ENCODE results near the gene CTF1. TPM values are rescaled to one million over a fixed set of nuclear protein-coding genes. Genes with fewer than 3 reads are reported as not detected.

Gene CTF1
- polyA plus RNA-seq, 2 of the 4 experiments (the other 2 are of a cell fraction), result 0.23 to 0.44 TPM

DNA sequence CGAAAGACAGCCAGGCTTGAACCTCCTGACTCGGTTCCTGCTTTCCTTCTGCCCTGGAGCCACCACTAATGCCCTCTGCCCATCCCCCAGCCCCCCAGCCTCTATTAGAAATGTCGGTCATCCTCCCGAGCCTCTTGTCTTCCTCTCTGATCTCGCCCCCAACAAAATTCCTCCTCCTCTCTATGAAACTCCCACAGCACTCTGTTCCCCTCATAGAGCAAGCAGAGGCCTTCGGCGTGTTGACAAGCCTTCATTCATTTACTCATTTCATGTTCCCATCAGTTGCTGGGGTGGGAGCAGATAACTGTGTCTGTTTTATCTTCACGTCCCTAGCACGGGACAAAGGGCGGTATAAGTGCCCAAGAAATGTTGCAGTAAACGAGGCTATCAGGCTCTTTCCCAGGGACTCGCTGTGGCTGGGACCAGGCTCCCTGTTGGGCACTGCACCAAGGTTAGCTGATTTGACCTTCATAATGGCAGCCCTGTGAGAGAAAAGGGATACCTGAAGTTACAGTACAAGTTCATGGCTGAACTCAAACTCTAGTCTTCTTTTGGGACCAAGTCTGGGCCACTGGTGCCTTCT is 34.7 kb downstream of the CTF1 start:
- H3K4me3 ChIP-seq, result no peak overlapping the region
- WGBS (ENCODE audit: missing lambda C conversion rate), result 85% methylated on average over 12 of the region's 12 CpGs
- no peak for ATAC-seq
- TF ChIP-seq POLR2A (IDR thresholded peaks at IDR 0.05; ENCODE audit: low read length) (no peak), JUN (IDR thresholded peaks at IDR 0.05) (no peak), GATA3 (IDR thresholded peaks at IDR 0.05; ENCODE audit: borderline replicate concordance) (no peak), NPAS2 (CRISPR knock-in tag; IDR thresholded peaks at IDR 0.05; ENCODE audit: borderline replicate concordance) (no peak), ZC3H11A (IDR thresholded peaks at IDR 0.05) (no peak), ZSCAN20 (CRISPR knock-in tag; IDR thresholded peaks at IDR 0.05) (no peak)
- TF ChIP-seq, protein P1, sequence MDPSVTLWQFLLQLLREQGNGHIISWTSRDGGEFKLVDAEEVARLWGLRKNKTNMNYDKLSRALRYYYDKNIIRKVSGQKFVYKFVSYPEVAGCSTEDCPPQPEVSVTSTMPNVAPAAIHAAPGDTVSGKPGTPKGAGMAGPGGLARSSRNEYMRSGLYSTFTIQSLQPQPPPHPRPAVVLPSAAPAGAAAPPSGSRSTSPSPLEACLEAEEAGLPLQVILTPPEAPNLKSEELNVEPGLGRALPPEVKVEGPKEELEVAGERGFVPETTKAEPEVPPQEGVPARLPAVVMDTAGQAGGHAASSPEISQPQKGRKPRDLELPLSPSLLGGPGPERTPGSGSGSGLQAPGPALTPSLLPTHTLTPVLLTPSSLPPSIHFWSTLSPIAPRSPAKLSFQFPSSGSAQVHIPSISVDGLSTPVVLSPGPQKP (IDR thresholded peaks at IDR 0.05; ENCODE audit: low read depth, low read length), result no peak
- no peak for DNase-seq (ENCODE audit: low read depth in 1 of 2, low spot score in 1 of 2)
- peaks cover 6% of the 10 kb centered on the region; the same call in 2 of the 3 replicates for H3K4me1 ChIP-seq
- ChIA-PET CTCF (interaction anchor here (0.6 to 12.2 kb wide), 3 partner anchors 10 to 241 kb away, joined by 3 to 134 read pairs (median 3); no protein-coding TSS in a partner anchor), POLR2A (interaction anchor here (0.6 kb wide), 1 partner anchor 9 kb away, joined by 3 read pairs; no protein-coding TSS in a partner anchor)
- H3K9me3 ChIP-seq, result no peaks in the 10 kb centered on the region
- FAIRE-seq, result no peak
- H3K4me2 ChIP-seq, result no peak overlapping the region
- no peak overlapping the region for H3K27ac ChIP-seq

DNA sequence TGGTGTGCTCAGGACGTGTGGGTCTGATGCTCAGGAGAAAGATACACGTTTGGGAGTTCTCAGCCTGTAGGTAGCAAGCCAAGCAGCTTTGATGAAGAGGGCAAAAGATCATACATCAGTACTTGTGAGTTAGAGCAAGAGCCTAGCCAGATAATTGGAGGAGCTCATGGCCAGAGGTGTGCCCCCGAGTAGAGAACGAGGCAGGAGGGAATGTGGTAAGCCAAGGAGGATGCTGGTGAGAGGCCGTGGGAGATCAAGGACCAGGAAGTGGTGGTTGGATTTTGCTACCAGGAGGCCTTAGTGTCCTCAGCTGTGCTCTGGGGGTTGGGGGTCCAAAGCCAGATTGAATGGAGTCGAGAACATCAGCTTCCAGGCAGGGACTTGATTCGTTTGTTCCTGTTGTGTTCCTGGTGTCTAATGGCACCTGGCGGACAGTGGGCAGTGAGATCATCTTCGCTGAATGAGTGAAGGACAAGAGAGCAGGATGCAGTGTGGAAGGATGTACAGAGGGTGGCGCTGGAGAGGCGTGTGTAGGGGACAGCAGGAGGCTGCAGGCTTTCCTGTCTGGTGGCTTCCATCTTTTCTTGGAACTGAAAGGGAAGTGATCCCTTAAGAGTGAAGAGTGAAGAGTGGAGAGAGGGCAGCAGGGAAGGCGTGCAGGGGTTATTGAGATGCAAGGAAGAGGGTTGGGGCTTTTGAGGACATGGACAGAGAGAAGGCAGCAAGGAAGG is 38.6 kb downstream of the CTF1 start:
- H3K9me3 ChIP-seq, result no peaks in the 10 kb centered on the region
- ATAC-seq (peak; percentile 57 to 84; a peak in 4 of 6 replicates), FAIRE-seq (no peak), DNase-seq (ENCODE audit: low read depth in 1 of 2, low spot score in 1 of 2) (peak; percentile 45 to 72)
- TF ChIP-seq ZNF302 (CRISPR knock-in tag; IDR thresholded peaks at IDR 0.05) (no peak), PHF8 (IDR thresholded peaks at IDR 0.05; ENCODE audit: borderline replicate concordance, low read depth) (no peak), EP300 (IDR thresholded peaks at IDR 0.05) (no peak), NFE2L2 (conservative IDR thresholded peaks at IDR 0.05; ENCODE audit: low read length) (no peak), RAD21 (conservative IDR thresholded peaks at IDR 0.05 in 1 of 2, IDR thresholded peaks at IDR 0.05 in 1 of 2) (0 out of 5 replicates have a peak, but pooled peaks have one; percentile 15 to 22), ESRRA (IDR thresholded peaks at IDR 0.05; ENCODE audit: borderline replicate concordance, low read length) (no peak), HEYL (CRISPR knock-in tag; IDR thresholded peaks at IDR 0.05) (no peak), CEBPB (IDR thresholded peaks at IDR 0.05) (no peak), BHLHE40 (IDR thresholded peaks at IDR 0.05; ENCODE audit: low read depth, low read length) (no peak), NR3C1 (IDR thresholded peaks at IDR 0.05) (no peak), JUNB (IDR thresholded peaks at IDR 0.05) (no peak), POLR2AphosphoS2 (conservative IDR thresholded peaks at IDR 0.05; ENCODE audit: low read length) (no peak), EHMT2 (IDR thresholded peaks at IDR 0.05; ENCODE audit: low read depth) (no peak)
- TF ChIP-seq, protein P2, sequence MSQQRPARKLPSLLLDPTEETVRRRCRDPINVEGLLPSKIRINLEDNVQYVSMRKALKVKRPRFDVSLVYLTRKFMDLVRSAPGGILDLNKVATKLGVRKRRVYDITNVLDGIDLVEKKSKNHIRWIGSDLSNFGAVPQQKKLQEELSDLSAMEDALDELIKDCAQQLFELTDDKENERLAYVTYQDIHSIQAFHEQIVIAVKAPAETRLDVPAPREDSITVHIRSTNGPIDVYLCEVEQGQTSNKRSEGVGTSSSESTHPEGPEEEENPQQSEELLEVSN (IDR thresholded peaks at IDR 0.05; ENCODE audit: borderline replicate concordance, low read depth), result no peak
- TF ChIP-seq, protein P3, sequence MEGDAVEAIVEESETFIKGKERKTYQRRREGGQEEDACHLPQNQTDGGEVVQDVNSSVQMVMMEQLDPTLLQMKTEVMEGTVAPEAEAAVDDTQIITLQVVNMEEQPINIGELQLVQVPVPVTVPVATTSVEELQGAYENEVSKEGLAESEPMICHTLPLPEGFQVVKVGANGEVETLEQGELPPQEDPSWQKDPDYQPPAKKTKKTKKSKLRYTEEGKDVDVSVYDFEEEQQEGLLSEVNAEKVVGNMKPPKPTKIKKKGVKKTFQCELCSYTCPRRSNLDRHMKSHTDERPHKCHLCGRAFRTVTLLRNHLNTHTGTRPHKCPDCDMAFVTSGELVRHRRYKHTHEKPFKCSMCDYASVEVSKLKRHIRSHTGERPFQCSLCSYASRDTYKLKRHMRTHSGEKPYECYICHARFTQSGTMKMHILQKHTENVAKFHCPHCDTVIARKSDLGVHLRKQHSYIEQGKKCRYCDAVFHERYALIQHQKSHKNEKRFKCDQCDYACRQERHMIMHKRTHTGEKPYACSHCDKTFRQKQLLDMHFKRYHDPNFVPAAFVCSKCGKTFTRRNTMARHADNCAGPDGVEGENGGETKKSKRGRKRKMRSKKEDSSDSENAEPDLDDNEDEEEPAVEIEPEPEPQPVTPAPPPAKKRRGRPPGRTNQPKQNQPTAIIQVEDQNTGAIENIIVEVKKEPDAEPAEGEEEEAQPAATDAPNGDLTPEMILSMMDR (IDR thresholded peaks at IDR 0.05), result peak; percentile 40
- WGBS (ENCODE audit: missing lambda C conversion rate), result 63% methylated on average over 12 of the region's 12 CpGs
- H3K27ac ChIP-seq, result no peak overlapping the region
- POLR2A ChIA-PET, result no interaction called here
- H3K4me1 ChIP-seq, result peaks cover 4% of the 10 kb centered on the region; the same call in 1 of the 3 replicates
- CTCF ChIA-PET, result interaction anchor here (0.9 to 12.2 kb wide), 10 partner anchors 6 to 207 kb away, joined by 3 to 134 read pairs (median 8); no protein-coding TSS in a partner anchor
- H3K4me2 ChIP-seq, result no peak overlapping the region
- no peak overlapping the region for H3K4me3 ChIP-seq

Measured in A549 (cell line).